HG03045 (cell line): ENCODE measurements around the gene DEFB110.
A peak's percentile ranks its signal among the peaks of the same experiment; 100 is the strongest.

ENCODE experiments used
- ATAC-seq: cut with Tn5 transposase; IDR thresholded peaks from one replicate; pipeline ENCODE4 v1.9.1; 2021; ENCODE audit warnings: mild to moderate bottlenecking, moderate library complexity; ENCODE audit not compliant: unreplicated experiment

Gene DEFB110

DNA sequence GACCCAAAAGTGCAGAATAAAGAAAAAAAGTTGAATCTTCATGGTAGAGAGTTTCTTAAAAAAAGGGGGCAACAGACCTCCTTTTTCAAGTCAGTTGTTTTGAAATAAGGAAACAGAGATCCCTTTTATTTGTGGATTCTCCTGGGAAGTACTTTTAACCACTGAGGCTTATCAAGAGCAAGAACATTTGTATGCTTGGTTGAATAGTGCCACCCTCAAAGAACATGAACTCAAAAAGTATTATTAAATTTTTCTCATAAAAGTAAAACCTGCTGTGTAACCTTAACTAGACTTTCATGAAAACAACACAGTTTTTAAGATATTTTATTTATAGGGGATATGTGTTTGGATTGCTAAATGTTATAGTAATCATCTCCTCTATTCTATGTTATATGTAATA, at the start of gene DEFB110:
Gene DEFB110 (minus strand): TSS at position 101 of the 400 bp plus-strand sequence. CDS start 59 bp downstream, at position 42.
- ATAC-seq, result no peak

DNA sequence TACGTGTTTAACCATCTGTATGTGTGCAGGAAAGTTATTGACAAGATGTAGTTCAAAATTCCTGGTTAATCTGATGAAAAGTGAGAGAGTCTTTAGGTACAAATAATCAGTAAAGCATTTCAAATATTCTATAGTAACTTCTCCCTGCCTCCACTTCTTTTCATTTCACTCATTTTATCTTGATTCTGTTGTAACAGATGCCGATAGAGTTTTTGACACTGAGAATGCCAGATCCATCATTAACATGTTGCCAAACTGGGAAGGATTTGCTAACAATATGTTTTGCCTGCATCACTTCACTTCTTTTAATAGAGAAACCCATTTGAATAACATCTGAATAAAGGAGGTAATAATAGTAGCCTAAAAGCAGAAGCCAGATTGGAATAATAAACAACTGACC, 48.3 kb upstream of the DEFB110 start:
- no peak for ATAC-seq

DNA sequence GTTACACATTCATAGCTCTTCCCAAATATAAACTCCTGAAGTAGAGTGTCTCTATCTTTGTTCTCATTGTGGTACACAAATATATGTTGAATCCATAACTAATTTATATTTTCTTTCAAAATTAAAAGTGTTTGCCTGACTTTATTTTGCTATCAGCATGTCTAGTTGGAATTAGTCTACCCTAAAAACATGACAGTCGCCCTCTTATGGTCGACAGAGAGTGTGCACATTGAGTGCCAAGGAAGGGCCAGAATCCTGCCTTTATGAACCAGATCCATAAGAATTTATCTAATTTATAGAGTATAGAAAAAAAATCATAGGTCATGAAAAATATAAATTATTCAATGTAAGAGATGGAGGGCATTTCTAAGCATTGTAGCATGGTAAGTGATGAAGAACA, 40.3 kb upstream of the DEFB110 start:
- ATAC-seq, result no peak

DNA sequence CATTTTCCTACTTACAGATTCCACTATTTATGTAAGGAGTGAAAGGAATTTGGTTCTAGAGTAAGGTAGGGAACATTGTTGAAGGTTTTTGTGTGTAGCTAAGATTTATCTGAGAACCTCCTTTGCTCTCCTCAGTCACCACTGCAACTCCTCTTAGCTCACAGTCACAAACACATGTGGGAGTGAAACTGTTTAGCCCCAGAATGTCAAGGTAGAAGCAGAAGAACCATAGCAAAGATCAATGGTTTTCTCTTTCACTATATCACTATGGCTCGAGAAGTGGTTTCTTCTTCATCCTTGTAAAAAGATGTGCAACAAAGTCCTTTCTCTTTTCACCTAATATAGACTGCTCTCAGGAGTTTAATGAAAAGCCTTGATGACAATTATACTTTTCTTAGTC, 34.4 kb upstream of the DEFB110 start:
- ATAC-seq, result no peak

DNA sequence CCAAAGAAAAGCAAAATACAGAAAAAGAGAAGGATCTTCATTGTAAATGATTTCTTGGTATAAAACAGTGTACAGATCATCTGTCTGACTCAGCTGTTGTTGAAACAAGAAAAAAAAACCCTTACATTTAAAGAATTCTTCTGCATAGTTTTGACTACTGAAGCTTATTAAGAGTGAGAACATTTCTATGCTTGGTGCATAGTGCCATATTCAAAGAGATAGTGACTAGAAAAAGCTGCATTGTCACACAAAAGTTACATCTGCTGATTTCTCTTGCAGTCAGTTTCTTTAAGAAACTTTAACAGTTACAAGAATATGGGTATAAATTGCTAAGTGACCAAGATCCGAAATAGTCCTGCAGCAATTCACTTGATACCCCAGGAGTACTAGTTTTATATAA, 28.0 kb upstream of the DEFB110 start, which contains the start of gene DEFB112:
Gene DEFB112 (minus strand): TSS at position 101 of the 400 bp plus-strand sequence. CDS start 60 bp downstream, at position 41.
- no peak for ATAC-seq

DNA sequence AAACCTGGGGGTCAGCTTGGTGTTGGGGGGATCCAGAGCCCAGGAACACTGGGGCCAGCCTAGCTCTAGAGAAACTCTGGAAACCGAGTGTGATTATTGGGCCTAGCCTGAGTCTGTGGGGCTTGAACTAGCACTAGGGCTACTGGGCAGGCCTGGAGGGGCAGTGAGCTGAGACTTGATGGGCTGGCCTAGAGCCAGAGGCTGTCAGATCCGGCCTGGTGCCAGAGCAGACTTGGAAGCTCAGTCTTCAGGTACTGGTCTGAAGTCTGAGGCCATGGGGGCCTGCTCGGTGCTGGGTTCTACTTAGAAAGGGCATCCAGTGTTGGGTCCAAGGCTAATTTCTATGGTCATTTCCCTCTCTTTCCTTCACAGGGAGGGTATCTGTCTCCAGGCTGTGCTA, 25.2 kb upstream of the DEFB110 start:
- ATAC-seq, result no peak

DNA sequence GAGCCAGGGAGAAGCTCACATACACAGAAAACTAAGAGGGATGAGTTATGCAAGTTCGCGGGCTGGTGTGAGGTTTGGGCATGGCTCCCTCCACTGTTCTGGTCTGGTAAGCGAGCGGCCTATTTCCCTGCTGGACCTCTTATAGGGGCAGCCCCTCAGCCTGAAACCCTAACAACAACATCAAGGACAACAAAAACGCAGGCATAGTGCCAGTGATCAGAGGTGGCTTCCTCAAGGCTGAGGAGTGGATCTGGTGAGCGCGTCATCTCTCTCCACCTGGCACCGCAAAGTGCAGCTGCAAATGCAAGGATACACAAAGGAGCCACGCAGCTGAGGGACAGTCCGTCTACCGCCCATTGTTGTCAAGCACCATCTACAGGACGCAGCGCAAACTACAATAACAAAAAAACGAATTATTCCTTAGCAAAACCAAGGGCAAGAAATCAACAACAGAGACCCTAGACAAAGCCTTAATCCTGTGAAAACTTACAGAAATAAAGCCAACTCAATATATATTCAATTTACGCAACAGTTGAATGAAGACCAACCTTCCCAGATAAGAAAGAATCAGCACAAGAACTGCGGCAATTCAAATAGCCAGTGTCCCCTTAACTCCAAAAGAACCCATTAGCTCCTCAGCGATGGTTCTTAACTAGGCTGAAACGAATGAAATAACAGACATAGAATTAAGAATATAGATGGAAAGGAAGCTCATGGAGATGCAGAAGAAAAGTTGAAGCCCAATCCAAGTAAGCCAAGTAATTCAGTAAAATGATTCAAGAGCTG, 9.2 kb upstream of the DEFB110 start:
- no peak for ATAC-seq

DNA sequence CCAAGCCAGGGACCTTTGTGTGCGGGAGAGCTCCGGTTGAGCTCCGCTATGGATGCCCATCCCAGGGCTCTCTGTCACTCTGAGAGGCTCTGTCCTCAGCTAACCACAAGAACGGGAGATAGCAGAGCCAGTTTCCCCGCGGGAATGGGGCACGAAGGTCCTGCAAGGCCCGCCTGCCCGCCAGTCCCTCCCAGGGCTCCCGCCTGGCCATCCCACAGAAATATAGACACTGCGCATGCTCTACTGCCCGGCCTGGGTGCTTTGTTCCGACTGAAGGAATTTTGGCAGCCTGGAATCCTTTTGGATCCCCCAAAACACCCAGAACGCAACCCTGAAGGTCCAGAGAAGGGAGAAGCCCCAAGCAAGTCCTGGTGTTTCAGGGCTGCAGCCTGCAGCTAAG, 8.6 kb upstream of the DEFB110 start:
- ATAC-seq, result no peak

DNA sequence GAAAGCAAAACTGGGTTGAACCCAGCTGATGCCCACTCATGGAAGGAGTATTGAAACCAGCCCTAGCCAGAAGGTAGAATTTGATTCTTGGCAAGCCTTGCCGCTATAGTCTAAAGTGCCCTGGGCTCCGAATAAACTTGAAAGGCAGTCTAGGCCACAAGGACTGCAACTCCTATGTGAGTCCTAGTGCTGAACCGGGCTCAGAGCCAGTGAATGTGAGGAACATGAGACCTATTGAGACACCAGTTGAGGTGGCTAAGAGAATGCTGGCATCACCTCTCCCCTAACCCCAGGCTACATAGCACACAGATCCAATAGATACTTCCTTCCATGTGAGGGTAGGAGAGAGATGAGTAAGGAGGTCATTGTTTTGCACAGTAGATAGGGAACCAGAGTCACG, 3.5 kb upstream of the DEFB110 start:
- ATAC-seq, result no peak

DNA sequence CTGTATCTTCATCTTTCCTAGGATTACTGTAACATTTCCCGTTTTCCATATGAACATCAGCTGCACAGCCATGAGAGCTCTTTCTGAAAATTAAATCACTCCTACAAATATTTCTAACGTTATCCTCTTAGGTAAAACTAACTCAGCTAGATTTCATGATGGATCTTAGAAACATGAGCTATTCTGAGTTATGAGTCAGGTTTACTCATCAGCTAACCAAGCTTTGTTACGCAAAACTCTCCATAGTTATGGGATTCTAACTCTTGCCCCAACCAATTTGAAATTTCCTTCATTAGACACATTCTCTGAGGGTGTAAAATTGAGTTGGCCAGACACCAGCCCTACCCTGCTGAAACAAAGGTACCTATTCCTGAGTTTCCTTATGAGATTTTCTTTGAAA, 14.0 kb downstream of the DEFB110 start:
- no peak for ATAC-seq

DNA sequence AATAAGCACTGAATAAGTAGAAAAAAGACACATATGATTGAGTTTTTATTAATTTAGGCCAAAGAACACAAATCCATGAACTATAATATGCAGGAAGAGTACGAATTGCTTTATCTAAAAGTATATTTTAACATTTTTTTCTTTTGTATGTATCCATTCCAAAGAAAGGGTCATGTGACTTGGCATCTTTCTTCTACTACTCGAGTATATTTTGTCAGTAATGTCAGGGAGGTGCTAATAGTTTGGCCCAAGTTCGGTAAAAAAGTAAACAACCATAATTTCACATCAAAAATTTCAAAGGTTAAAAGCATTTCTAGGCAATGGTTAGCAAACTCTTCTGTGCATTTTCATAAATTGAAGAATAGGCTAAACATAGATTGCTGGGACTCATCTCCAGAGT, 18.7 kb downstream of the DEFB110 start:
- ATAC-seq, result no peak

DNA sequence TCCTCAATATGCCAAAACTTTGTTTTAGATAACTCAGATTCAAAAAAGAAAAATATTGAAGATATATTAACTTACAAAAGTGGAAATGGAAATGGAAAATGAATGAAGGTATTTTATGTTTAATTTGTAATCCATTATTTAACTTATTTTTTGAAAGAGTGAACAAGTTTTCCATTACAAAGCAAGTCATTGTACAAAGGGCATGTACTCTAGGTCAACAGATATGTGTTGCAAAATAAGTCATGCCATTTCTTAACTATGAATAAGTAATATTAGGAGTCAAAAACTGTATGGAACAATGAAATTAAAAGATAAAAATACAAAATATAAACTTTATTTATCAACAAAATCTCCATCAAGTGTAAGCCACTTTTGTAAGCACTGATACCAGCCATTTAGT, 26.5 kb downstream of the DEFB110 start:
- ATAC-seq, result no peak

DNA sequence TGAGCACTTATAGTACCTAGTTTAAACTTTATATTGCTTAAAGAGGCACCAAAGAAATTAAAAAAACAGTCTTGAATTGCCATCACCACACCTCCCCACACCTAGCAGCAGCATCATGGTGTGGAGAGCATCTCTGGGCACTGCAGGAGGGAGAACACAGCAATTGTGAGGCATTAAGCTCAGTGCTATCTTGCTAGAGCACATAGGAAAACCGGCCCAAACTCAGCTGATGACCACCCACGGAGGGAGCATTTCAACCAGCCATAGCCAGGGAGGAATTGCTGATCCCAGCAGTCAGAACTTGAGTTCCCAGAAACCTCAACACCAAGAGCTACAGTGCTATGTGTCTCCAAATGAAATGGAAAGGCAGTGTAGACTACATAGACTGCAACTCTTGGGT, 32.9 kb downstream of the DEFB110 start:
- no peak for ATAC-seq

DNA sequence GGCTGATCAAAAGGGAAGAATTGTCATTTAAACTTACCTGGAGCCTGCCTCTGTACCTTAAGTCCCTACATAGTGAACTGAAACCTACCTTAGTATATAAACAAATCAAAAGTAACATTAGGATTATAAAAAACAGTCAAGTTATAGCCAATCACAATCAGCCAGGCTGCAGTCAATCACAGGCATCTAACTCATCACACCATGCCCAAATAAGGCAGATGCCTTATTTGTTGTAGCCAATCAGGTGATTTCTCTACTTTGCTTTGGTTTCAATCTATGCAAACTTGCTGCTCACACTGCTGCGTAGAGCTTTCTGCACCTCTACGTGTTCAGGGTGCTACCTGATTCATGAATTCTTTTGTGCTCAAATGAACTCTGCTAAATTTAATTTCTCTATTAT, 34.0 kb downstream of the DEFB110 start:
- ATAC-seq, result no peak

DNA sequence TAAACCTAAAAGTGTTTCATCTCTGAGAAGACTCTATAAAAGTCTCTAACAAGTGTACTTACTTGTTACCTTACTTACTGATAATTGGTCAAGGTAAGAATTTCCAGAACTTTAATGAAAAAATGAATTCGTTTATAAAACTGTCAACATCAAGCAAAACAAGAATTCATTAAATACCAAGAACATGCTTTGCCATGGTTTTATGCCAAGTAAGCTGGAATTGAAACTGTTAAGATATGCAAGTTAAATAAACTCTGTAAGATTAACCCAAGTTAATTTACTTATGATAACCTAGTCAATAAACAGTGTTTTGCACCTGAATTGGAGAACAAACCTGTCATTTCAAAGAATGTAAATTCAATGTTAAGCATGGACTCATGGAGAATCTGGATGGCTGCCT, 35.2 kb downstream of the DEFB110 start:
- no peak for ATAC-seq

DNA sequence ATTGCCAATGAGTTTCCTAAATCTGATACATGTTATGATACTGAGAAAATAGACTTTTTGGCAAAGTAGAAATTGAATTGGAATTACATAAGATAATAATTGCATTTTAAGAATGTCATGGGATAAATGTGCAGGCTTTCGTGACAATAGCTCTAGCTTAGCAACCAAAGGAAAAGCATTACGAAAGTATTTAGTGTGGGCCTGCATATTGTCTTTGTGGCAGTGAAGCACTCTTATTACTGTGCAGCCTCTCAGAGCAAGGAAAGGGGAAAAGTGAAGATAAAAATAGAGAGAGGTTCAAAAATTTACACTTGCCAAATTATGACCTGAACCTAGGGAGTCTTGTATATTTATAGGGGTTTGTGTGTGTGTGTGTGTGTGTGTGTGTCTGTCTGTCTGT, 39.7 kb downstream of the DEFB110 start:
- no peak for ATAC-seq

DNA sequence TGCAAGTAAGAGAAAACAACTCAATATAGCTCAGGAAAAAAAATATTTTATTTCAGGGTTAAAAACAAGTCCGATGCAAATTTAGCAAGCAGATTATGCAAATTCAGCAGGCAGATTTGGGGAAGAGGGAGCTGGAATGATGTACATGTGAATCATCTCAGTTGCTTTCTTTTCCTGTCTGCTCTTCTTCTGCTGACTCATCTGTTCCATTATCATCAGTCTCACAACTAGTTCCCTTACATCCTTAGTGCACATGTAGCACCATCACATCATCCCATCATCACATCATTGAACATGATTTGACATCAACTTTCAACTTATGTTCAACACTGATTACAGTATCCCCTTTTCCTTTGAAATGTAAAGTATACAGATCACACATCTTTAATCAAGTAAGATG, 40.9 kb downstream of the DEFB110 start:
- ATAC-seq, result peak; percentile 60

DNA sequence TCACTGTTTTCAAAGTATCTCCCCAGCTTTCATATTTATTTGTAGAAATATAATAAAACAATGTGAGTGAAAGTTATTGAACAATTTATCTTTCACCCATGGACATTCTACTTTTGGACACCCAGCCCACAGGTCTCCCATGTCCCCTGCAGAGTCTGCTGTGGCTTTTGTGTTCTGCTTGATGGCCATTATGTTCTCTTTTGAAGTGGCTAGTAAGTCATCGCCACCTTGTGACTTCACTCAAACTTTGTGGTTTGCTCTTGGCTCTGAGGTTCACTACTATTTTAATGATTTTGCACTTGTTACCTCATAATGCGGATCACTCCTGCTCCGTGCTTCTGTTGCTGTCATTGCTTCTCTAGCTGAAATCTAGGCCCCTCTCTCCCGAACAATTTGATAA, 42.2 kb downstream of the DEFB110 start:
- ATAC-seq, result no peak

DNA sequence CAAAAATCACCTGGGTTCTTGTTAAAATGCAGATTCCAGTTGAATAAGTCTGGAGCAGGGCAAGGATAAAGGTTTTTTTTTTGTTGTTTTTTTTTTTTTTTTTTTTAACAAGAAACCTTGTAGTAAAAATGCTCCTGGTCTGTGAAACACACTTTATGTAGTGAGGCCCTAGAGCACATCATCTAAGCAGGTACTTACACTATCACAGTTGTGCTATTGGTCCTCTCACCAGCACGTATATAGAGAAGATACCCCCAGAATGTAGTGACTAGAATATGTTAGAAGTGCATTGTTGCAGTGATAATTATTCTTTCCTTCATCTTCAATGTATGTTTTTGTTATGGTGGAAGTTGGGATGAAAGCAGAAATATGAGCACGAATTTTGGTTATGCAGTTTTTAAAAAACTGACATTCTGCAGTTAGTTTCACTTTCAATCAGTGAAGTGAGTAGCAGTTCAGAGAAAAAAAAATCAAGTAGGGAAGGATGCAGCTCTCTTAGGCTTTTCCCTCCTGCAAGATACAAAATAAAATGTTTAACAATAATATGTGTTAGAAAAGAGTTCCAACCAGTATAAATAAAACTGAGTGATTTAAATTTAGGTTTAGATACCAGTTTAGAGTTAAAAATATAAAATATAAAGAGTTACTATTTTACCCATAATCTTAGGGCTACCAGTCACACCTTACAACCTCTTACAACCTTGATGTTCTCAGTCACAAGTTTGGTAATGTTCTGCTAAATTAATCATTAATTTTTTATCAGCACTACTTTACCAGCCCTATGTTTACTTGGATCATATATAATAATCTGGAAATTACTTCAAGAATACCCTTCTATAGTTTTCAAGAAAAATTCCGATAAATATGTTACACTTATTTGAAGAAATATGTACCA, 43.2 kb downstream of the DEFB110 start:
- peak; percentile 43 for ATAC-seq

DNA sequence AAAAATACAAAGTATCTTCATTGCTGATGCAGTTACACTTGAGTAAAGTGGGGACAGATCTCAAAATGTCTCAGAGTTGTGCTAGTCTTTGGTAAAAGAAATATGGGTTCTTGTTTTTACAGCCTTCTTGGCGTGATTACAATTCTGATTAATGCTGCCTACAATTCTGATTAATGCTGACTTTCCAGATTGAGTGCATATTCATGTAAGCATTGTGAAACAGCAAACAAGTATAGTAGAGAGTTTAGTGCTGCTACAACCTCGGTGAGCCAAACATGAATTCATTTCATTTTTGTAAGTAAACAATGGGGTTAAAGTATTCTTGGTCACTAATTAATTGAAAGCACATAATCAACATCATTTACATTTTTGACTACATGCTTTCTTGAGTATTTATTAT, 52.2 kb downstream of the DEFB110 start, which contains the start of gene DEFB113:
Gene DEFB113 (minus strand): TSS at position 21 of the 400 bp plus-strand sequence. CDS start 0 bp downstream, at position 21.
- ATAC-seq, result no peak
